ENCODE results near the gene NECAP2.
"Not testable (repeated sequence)": the region's sequence is repeated elsewhere in the genome, so short reads cannot be mapped to it uniquely, and the experiment has no call there.

Gene NECAP2

DNA sequence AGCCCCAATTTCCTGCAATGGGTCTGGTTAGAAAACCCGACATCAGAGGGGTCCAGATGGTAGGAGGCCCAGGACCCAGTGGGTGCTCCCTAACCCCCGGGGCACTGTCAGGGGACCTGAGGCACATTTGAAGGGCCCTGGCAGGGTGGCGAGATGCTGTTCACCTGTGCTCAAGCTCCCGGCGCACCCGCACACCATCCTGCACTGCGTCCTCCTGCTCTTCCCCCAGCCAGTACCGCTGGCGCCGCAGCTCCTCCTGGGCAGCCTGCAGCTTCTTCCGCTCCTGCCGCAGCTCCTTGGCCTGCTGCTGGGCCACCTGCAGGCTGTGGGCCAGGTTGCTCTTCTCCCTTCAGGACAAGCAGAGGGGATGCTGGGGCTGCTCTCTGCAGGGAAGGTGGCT lies 37.6 kb downstream of the NECAP2 start:
- TF ChIP-seq, protein P1, sequence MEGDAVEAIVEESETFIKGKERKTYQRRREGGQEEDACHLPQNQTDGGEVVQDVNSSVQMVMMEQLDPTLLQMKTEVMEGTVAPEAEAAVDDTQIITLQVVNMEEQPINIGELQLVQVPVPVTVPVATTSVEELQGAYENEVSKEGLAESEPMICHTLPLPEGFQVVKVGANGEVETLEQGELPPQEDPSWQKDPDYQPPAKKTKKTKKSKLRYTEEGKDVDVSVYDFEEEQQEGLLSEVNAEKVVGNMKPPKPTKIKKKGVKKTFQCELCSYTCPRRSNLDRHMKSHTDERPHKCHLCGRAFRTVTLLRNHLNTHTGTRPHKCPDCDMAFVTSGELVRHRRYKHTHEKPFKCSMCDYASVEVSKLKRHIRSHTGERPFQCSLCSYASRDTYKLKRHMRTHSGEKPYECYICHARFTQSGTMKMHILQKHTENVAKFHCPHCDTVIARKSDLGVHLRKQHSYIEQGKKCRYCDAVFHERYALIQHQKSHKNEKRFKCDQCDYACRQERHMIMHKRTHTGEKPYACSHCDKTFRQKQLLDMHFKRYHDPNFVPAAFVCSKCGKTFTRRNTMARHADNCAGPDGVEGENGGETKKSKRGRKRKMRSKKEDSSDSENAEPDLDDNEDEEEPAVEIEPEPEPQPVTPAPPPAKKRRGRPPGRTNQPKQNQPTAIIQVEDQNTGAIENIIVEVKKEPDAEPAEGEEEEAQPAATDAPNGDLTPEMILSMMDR (IDR thresholded peaks at IDR 0.05), result no peak
- no peak overlapping the region for H3K27ac ChIP-seq
- DNase-seq (ENCODE audit: low spot score), result no peak
- no peak overlapping the region for H3K4me3 ChIP-seq

DNA sequence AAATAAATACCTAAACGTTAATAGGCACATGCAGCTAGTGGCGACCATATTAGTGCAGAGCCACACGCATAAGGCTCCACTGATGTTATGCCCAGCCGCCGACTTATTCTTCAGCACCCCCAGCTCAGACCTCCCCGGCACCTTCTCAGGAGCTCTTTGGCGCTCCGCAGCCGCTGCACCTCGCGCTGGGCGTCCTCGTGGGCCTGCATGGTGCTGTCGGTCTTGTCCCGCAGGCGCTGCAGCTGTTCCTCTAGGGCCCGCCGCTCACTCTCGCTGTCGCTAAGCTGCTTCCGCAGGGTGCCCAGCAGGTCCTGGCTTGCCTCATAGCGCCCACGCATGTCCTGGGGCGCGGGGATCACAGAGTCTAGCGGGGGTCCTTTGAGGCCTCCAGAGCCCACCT lies 42.6 kb downstream of the NECAP2 start:
- not testable (repeated sequence) for H3K27ac ChIP-seq; DNase-seq (ENCODE audit: low spot score); H3K4me3 ChIP-seq

DNA sequence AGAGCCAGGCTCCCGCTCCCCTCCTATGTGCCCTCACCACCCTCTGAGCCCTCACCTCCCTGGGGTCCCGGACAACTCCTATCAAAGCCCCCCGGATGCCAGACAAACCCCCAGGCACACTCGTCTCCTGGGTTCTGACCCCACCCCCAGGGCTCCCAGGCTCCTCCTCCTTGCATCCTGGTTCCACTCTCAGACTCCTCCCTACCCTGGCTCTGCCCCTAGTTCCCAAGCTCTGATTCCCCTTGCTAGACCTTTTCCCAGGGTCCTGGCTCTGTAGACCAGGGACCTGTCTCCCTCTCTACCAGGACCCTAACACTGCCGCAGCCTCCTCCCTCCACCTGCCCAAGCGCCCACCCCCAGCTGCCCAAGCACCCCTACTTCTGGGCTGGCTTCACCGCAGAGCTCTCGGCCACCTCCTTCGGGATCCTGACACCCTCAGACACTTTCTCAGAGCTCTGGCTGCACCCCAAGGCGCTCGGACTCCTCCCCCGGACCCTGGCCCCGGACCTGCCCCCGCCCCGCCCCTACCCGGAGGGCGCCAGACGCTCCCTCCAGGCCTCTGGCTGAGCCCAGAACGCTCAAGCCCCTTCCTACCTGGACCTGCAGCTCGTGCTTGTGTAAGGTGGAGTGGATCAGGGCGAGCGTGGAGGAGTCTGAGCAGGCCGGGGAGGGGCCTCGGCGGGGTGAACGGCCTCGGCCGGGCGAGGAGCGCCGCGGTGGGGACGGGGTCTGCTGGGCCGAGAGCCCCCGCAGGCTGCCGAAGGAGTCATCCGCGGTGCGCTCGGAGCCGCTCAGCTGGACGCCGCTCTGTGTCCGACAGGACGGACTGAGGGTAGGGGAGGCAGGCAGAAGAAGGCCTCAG lies 43.3 kb downstream of the NECAP2 start:
- not testable (repeated sequence) for H3K4me3 ChIP-seq; H3K27ac ChIP-seq; DNase-seq (ENCODE audit: low spot score)

DNA sequence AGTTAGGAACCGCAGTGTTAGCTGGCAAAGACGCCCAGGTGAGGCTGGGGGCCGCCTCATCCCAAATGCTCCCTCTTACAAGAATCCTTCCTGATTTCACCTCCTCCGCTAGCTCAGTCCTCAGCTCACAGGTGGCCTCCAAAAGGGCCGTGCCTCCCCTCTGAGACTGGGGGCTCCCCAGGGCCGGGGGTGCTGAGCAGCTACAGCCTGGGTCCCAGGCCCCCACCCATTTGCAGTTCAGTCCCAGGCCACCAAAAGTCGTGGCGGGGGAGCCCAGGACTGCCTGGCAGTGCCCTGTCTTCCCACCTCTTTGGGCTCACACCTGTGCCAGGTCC lies 43.9 kb downstream of the NECAP2 start:
- TF ChIP-seq, protein P1 (IDR thresholded peaks at IDR 0.05), result no peak
- H3K27ac ChIP-seq, result no peak overlapping the region
- no peak overlapping the region for H3K4me3 ChIP-seq
- no peak for DNase-seq (ENCODE audit: low spot score)

DNA sequence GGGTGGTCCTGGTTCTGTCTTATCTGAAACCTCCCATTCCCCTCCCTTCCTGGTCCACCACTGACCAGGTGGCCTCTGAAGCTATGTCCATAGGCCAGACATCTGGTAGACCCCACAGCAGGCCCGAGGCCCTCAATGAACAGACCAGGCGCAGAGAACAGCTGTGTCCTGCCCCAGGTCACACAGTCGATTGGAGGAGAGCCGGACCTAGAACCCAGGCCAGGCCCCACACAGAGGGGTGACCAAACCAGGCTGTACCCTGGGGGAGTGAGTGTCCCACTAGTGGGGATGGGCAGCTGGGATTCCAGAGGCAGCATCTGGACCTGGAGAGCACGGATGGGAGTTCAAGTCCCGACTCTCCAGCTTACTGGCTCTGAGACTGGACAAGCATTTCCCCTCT lies 44.4 kb downstream of the NECAP2 start:
- TF ChIP-seq, protein P1 (IDR thresholded peaks at IDR 0.05), result no peak
- Histone ChIP-seq H3K4me3 (no peak overlapping the region), H3K27ac (no peak overlapping the region)
- no peak for DNase-seq (ENCODE audit: low spot score)

DNA sequence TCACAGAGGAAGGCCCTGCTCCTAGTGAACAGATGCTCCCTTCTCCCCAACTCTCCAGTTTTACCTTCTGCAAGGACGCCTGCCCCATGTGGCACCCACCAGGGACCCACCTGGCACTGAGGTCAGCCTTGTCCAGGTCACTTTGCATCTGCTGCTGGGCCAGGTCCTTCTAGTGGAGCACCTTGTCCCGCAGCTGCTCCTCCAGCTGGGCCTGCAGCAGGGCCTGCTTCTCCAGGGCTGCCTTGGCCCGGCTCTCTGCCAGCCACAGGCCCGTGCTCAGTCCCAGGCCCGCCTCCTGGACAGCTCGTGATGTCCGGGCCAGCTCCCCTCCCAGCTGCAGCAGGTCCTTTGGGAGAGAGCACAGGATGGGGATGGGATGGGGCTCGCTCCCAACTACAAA lies 45.8 kb downstream of the NECAP2 start:
- not testable (repeated sequence) for H3K4me3 ChIP-seq; H3K27ac ChIP-seq; DNase-seq (ENCODE audit: low spot score)

DNA sequence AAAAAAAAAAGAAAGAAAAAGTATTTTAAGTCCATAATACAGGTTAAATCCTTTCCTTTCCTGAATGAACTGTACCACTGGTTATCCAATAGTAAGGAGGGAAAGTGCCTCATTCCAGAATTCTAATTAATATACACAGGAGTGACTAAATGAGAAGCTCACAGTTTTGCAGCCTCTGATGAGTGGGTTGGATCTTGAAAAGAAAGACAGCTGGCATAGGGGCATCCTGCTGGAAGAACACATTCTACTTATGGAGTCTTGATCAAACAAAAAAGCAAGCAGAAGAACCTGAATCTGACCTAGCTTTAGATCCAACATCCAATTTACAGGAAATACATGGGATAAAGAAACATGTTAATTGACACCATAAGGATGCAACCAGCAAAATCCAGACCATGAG lies 46.5 kb downstream of the NECAP2 start:
- not testable (repeated sequence) for H3K27ac ChIP-seq; H3K4me3 ChIP-seq; DNase-seq (ENCODE audit: low spot score)

DNA sequence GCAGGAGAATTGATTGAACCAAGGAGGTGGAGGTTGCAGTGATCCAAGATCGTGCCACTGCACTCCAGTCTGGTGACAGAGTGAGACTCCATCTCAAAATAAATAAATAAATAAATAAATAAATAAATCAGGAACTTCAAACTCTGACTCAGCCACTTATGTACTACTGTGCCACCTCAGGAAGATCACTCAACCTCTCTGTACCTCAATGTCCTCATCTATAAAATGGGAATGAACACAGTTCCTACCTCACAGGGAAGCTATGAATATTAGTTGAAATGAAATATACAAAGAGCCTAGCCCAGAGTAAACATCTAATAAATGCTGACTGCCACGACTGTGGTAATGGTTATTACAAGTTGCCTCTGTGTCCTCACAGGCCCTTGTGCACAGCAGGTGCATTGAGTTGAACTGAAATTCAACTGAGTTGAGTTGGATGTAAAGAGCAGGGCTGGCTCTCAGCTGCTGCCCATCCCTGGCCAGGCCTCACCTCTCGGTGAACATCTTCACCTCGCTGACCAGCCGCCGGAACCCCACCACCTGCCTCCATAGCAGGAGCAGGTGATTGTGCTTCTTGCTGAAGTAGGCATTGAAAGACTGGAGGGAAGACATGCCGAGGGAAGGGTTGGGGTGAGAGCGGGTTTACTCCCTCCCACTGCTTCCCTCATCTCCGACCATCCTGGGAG lies 48.8 kb downstream of the NECAP2 start:
- not testable (repeated sequence) for H3K4me3 ChIP-seq; H3K27ac ChIP-seq; DNase-seq (ENCODE audit: low spot score)

DNA sequence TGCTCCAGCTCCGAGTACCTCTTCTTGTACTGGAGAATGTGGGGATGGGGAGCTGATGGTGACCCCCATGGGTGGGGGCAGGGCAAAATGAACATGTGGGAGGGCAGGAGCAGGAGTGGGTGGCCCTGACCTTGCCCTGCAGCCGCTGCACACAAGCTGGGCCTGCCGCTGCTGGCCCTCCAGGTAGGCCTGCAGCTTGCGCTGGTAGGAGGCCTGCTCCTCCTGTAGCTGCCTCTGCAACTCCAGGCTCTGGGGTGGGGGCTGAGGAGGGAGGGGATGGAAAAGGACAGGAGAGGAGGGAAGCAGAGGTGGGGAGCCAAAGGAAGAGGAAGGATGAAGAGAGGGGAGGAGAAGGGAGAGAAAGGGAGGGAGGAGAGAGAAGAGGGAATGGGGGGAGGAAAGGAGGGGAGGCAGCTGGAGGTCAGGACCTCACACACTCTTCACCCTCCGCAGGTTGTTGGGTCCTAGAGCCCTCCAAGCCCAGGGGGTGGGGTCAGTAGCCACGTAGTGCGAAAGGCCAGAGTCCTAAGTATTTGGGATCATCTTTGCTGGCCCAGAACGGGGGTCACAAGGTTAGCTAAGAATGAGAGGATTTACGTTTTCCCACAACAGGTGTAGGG lies 50.6 kb downstream of the NECAP2 start:
- Histone ChIP-seq H3K27ac (no peak overlapping the region), H3K4me3 (no peak overlapping the region)
- DNase-seq (ENCODE audit: low spot score), result no peak
- TF ChIP-seq, protein P1 (IDR thresholded peaks at IDR 0.05), result no peak

DNA sequence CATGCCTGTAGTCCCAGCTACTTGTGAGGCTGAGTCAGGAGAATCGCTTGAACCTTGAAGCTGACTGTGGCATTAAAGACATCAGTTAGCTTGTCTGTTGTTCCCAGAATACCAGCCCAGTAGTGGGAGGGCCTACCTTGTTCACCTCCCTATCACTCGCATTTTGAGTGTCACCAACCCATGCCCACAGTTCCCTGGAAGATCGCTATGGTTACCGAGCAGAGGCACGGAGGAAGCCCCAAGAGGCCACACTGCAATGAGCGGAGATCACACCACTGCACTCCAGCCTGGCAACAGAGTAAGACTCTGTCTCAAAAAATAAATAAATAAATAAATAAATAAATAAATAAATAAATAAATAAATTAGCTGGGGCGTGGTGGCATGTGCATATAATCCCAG lies 52.4 kb downstream of the NECAP2 start:
- DNase-seq (ENCODE audit: low spot score); H3K27ac ChIP-seq; H3K4me3 ChIP-seq: not testable (repeated sequence)

DNA sequence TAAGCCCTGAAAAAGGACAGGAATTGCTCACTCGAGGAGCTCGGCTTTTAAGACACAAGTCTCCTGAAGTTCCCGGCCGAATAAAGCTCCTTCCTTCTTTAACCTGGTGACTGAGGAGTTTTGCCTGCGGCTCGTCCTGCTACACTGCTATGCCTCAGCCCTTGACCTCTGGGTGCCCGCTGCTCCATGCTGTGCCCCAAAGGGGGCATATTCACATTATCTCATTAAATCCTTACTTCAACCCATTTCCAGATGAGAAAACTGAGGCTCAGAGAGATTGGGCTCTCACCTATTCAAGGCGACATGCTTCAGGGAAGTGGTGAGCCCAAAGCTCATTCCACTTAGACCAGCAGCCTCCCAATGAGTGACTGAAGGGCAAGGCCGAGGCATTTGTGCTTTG lies 53.2 kb downstream of the NECAP2 start:
- H3K4me3 ChIP-seq; H3K27ac ChIP-seq; DNase-seq (ENCODE audit: low spot score): not testable (repeated sequence)

DNA sequence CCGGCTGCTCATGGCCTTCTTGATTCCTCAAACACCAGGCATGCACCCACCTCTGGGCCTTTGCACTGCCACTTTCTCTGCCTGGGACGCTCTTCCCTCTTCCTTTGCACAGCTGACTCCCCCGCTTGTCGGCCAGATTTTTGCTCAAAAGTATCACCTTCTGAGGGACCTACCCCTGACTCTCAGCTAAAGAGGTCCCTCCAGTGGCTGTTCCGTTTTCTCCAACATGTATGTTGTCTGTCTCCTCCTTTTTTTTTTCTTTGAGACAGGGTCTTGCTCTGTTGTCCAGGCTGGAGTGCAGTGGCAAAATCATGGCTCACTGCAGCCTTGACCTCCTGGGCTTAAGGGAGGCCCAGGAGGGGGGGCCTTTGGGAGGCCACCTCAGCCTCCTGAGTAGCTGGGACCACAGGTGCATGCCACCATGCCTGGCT lies 57.0 kb downstream of the NECAP2 start:
- DNase-seq (ENCODE audit: low spot score); H3K4me3 ChIP-seq: not testable (repeated sequence)
- H3K27ac ChIP-seq, result peak overlapping the region in 1 of 2 donors; percentile 90

DNA sequence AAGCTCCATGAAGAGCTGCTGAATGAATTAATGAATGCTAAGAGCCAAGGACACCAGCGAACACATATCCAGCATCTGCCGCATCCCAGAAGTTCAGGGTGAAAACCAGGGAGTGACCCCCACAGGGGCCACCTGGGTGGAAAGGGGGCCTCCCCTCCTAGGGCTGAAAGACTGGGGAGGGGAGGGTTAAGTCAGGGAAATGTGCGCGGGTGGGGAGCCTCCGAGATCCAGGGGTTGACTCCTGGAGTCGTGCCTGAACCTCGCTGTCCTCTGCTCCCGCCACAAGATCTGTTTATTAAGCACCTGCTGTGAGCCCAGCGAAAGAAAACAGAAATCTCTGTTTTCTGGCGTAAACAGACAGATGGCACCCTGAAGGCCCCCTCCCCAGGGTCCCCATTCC lies 57.5 kb downstream of the NECAP2 start:
- Histone ChIP-seq H3K27ac (peak overlapping the region in 1 of 2 donors; percentile 90), H3K4me3 (peak overlapping the region; percentile 97)
- not testable (repeated sequence) for DNase-seq (ENCODE audit: low spot score)

Data from coronary artery (tissue), 2 donors.